ENCODE data around the gene ZBTB46.

ZBTB46 gene

DNA sequence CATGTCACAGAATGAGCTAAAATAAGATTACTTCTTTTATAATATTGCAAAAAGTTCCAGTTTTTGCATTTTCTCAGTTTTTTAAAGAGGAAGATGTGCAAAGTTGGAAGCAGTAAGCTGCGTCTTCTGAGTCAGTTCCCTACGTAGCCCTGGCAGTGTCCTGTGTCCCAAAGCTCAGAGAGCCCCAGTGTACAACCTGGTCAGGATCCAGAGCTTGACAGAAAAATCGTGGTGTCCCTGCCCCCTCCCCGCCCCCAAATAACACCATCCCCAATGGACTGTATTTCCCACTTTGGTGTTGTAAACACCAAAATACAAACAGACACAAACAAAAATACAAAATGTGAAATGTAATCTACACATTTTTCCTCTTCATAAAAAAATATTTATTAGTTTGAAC lies 86.9 kb downstream of the ZBTB46 start:
- DNase-seq = no peak

- DNase-seq = no peak
Measured at GRCh38 chr20:63743210-63743970, 87.7 kb downstream of the ZBTB46 start.

- no peak for DNase-seq
Measured at GRCh38 chr20:63742381-63743024, 88.6 kb downstream of the ZBTB46 start.

- no peak for DNase-seq
Measured at GRCh38 chr20:63741676-63742380, 89.2 kb downstream of the ZBTB46 start.

- no peak for DNase-seq
Measured at GRCh38 chr20:63741354-63741675, 89.7 kb downstream of the ZBTB46 start.

- DNase-seq = peak; percentile 91
Measured at GRCh38 chr20:63740627-63741353, 90.3 kb downstream of the ZBTB46 start.

- DNase-seq = peak; percentile 57
Measured at GRCh38 chr20:63740070-63740626, 90.9 kb downstream of the ZBTB46 start.

- DNase-seq = peak; percentile 79
Measured at GRCh38 chr20:63739130-63740069, 91.7 kb downstream of the ZBTB46 start, which contains the start of gene SLC2A4RG. Gene SLC2A4RG (plus strand): TSS chr20:63739776. CDS start chr20:63739913, 137 bp downstream.

- peak; percentile 86 for DNase-seq
Measured at GRCh38 chr20:63738687-63739129, 92.4 kb downstream of the ZBTB46 start.

GRCh38 chr20:63737945-63738686 lies 92.9 kb downstream of the ZBTB46 start:
- DNase-seq = peak; percentile 62

- no peak for DNase-seq
Measured at GRCh38 chr20:63737695-63737944, 93.4 kb downstream of the ZBTB46 start.

DNA sequence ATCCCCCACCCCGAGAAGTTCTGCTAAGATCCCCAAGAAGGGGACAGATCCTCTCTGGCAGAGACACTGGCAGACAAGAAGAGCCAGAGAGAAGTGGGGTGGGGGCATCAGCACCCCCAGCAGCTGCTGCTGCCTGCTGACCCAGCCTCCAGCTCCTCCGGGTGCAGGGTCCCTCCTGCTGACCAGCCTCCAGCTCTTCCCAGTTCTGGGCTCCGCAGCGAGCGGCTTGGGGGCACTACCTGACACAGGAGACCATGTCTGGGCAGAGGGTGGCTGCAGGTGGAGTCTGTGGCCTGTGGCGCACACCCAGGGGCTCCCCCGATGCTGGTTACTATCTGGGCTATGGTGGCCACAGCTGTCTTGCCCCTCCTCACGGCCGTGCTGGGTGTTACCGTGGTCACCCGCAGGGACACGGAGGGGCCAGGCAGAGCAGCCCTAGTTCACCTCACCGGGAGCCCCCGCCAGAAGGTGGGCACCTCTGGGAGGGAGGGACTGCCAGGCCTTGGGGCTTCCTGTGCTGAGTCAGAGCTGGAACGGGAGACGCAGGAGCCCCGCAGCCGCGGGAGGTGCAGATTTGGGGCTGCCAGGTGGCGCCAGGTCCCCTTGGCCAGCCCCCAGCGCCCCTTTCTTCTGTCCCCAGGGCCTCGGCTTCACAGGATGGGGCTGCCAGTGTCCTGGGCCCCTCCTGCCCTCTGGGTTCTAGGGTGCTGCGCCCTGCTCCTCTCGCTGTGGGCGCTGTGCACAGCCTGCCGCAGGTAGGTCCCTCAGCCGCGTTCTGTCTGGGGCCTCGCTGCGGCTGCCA lies 94.0 kb downstream of the ZBTB46 start:
- peak; percentile 57 for DNase-seq

- no peak for DNase-seq
Measured at GRCh38 chr20:63735859-63736718, 95.0 kb downstream of the ZBTB46 start, which contains the start of gene LIME1. Gene LIME1 (plus strand): TSS chr20:63736664. CDS start chr20:63737550, 886 bp downstream.

DNA sequence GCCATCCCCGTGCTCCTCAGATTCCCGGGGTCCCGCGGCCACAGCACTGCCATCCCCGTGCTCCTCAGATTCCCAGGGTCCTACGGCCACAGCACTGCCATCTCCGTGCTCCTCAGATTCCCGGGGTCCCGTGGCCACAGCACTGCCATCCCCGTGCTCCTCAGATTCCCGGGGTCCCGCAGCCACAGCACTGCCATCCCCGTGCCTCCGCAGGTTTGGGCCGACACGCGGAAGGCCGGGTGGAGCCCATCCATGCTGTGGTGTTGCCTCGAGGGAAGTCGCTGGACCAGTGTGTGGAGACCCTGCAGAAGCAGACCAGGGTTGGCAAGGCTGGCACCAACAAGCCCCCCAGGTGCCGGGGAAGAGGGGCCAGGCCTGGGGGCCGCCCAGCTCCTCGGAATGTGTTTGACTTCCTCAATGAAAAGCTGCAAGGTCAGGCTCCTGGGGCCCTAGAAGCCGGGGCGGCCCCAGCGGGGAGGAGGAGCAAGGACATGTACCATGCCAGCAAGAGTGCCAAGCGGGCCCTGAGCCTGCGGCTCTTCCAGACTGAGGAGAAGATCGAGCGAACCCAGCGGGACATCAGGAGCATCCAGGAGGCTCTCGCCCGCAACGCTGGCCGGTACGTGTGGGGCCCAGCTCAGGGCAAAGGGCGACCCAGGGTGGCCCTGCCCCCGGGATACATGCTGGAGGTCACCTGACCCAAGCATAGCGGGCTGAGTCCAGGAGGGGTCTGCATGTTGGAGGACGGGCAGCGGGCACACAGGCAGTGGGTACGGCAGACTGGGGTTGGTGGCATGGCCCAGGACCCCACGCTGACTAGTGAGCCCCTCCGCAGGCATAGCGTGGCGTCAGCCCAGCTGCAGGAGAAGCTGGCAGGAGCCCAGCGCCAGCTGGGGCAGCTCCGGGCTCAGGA lies 95.9 kb downstream of the ZBTB46 start:
- no peak for DNase-seq

GRCh38 chr20:63734111-63734945 lies 96.7 kb downstream of the ZBTB46 start:
- no peak for DNase-seq

DNA sequence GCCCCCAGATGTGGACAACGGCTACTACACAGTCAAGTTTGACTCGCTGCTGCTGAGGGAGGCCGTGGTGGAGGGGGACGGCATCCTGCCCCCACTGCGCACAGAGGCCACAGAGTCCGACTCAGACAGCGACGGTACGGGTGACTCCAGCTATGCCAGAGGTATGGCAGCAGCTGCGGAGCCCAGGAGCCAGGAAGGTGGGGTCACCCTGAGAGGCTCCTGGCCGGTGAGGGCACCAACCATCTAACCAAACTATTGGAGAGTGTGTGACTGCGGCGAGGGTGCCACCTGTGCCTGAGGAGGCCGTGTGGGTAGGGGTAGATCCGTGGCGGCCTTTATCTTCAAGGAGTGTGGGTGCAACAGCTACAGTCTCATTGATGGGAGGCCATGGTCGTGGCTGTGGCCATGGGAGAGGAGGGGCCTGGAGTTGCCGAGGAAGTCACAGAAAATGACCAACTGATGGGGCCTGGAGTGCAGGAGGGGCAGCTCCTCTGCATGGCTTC lies 97.4 kb downstream of the ZBTB46 start:
- no peak for DNase-seq

- DNase-seq = no peak
Measured at GRCh38 chr20:63733117-63733516, 97.9 kb downstream of the ZBTB46 start.
